HG02970 (cell line): ENCODE results near the gene SLC43A3.
A peak's percentile ranks its signal among the peaks of the same experiment; 100 is the strongest.
"Not testable (repeated sequence)": the region's sequence is repeated elsewhere in the genome, so short reads cannot be mapped to it uniquely, and the experiment has no call there.

Experiments
- ATAC-seq: cut with Tn5 transposase; IDR thresholded peaks from one replicate; pipeline ENCODE4 v1.9.1; 2021; ENCODE audit warnings: mild to moderate bottlenecking, moderate library complexity, moderate number of reproducible peaks; ENCODE audit not compliant: unreplicated experiment, low FRiP score

The SLC43A3 gene

GRCh38 chr11:57407941-57408475, 18.9 kb downstream of the SLC43A3 start:
- ATAC-seq: no peak

GRCh38 chr11:57407010-57407920, 19.7 kb downstream of the SLC43A3 start:
- ATAC-seq: no peak

- ATAC-seq: peak; percentile 78
Observed at GRCh38 chr11:57406337-57406904, 20.5 kb downstream of the SLC43A3 start.

GRCh38 chr11:57405271-57405860, 21.6 kb downstream of the SLC43A3 start:
- no peak for ATAC-seq

- no peak for ATAC-seq
Observed at GRCh38 chr11:57403802-57404147, 23.1 kb downstream of the SLC43A3 start.

- not testable (repeated sequence) for ATAC-seq
Observed at GRCh38 chr11:57403003-57403801, 23.7 kb downstream of the SLC43A3 start.

- ATAC-seq: no peak
Observed at GRCh38 chr11:57402188-57403002, 24.5 kb downstream of the SLC43A3 start.

GRCh38 chr11:57399972-57400578, 26.8 kb downstream of the SLC43A3 start:
- no peak for ATAC-seq

- no peak for ATAC-seq
Observed at GRCh38 chr11:57399221-57399620, 27.7 kb downstream of the SLC43A3 start.

GRCh38 chr11:57397394-57397990, 29.4 kb downstream of the SLC43A3 start:
- ATAC-seq: no peak

- ATAC-seq: no peak
Observed at GRCh38 chr11:57396744-57397143, 30.2 kb downstream of the SLC43A3 start.

GRCh38 chr11:57395905-57396623, 30.9 kb downstream of the SLC43A3 start:
- no peak for ATAC-seq

GRCh38 chr11:57394203-57394965, 32.5 kb downstream of the SLC43A3 start:
- ATAC-seq: no peak

- ATAC-seq: no peak
Observed at GRCh38 chr11:57392763-57393105, 34.2 kb downstream of the SLC43A3 start.

- ATAC-seq: no peak
Observed at GRCh38 chr11:57392066-57392762, 34.7 kb downstream of the SLC43A3 start.

- no peak for ATAC-seq
Observed at GRCh38 chr11:57391539-57391938, 35.4 kb downstream of the SLC43A3 start.

GRCh38 chr11:57391111-57391510, 35.8 kb downstream of the SLC43A3 start:
- ATAC-seq: no peak
